Stromal cell of bone marrow (primary cell): ENCODE data around the gene ADAM12.
"Not testable (repeated sequence)": the region's sequence is repeated elsewhere in the genome, so short reads cannot be mapped to it uniquely, and the experiment has no call there.

Source experiments
- DNase-seq: peaks from one replicate; pipeline ENCODE4 v3.0.0-alpha.2; 2012; ENCODE audit warnings: low read depth

The ADAM12 gene

GRCh38 chr10:126263006-126263676, 125.1 kb downstream of the ADAM12 start:
- no peak for DNase-seq

GRCh38 chr10:126262233-126262838, 125.9 kb downstream of the ADAM12 start:
- DNase-seq: no peak

- DNase-seq: no peak
These were observed 128.4 kb downstream of the ADAM12 start for GRCh38 chr10:126259760-126260479.

- DNase-seq: no peak
These were observed 131.4 kb downstream of the ADAM12 start for GRCh38 chr10:126256864-126257263.

GRCh38 chr10:126255313-126255712, 133.0 kb downstream of the ADAM12 start:
- DNase-seq: no peak

- no peak for DNase-seq
These were observed 134.7 kb downstream of the ADAM12 start for GRCh38 chr10:126253611-126253998.

- peak; percentile 99 for DNase-seq
These were observed 135.2 kb downstream of the ADAM12 start for GRCh38 chr10:126252884-126253610.

GRCh38 chr10:126251778-126252407, 136.4 kb downstream of the ADAM12 start:
- DNase-seq: no peak

- no peak for DNase-seq
These were observed 137.6 kb downstream of the ADAM12 start for GRCh38 chr10:126250527-126251310.

GRCh38 chr10:126250045-126250444, 138.2 kb downstream of the ADAM12 start:
- DNase-seq: no peak

- peak; percentile 99 for DNase-seq
These were observed 140.8 kb downstream of the ADAM12 start for GRCh38 chr10:126247446-126247975.

GRCh38 chr10:126246396-126246795, 141.9 kb downstream of the ADAM12 start:
- DNase-seq: not testable (repeated sequence)

- DNase-seq: no peak
These were observed 142.8 kb downstream of the ADAM12 start for GRCh38 chr10:126245501-126245900.

- DNase-seq: peak; percentile 95
These were observed 144.3 kb downstream of the ADAM12 start for GRCh38 chr10:126243971-126244370.

- no peak for DNase-seq
These were observed 145.0 kb downstream of the ADAM12 start for GRCh38 chr10:126243306-126243705.

GRCh38 chr10:126242397-126243260, 145.6 kb downstream of the ADAM12 start:
- DNase-seq: no peak

GRCh38 chr10:126240483-126240882, 147.8 kb downstream of the ADAM12 start:
- DNase-seq: no peak

GRCh38 chr10:126239844-126240243, 148.4 kb downstream of the ADAM12 start:
- no peak for DNase-seq

- DNase-seq: no peak
These were observed 152.1 kb downstream of the ADAM12 start for GRCh38 chr10:126235979-126236851.
